ENCODE data around the gene SCARF2.
A peak's percentile ranks its signal among the peaks of the same experiment; 100 is the strongest.

Gene SCARF2

DNA sequence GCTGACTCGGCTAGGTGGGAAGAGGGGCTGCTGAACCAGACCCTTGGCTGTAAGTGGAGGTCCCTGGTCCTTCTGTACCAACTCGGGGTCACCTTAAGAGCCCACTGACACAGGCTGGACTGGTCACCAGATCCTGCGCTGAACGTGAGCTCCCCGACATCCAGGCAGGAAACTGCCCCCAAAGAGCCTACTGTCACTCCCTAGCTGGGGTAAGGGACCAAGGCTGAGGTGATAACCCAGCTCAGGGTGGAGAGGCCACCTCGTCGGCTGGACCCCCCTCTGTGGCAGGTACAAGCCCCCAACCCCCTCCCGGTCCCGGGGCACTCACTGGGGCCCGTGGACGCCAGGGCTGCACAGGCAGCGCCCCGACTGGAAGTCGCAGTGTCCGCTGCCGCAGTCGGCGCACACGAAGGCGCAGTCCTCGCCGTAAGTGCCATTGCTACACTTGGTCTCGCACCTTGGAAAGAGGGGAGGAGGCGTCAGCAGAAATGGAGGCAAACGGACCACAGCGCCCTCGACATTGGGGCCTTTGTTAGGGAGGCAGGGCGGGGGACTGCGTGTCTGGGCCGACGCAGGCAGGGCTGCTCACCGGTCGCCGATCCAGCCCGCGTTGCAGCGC is 7.4 kb downstream of the SCARF2 start:
- TF ChIP-seq ZNF274 (IDR thresholded peaks at IDR 0.05; ENCODE audit: low read depth, low read length): no peak
- H3K4me3 ChIP-seq (ENCODE audit: low read length): no peak overlapping the region

DNA sequence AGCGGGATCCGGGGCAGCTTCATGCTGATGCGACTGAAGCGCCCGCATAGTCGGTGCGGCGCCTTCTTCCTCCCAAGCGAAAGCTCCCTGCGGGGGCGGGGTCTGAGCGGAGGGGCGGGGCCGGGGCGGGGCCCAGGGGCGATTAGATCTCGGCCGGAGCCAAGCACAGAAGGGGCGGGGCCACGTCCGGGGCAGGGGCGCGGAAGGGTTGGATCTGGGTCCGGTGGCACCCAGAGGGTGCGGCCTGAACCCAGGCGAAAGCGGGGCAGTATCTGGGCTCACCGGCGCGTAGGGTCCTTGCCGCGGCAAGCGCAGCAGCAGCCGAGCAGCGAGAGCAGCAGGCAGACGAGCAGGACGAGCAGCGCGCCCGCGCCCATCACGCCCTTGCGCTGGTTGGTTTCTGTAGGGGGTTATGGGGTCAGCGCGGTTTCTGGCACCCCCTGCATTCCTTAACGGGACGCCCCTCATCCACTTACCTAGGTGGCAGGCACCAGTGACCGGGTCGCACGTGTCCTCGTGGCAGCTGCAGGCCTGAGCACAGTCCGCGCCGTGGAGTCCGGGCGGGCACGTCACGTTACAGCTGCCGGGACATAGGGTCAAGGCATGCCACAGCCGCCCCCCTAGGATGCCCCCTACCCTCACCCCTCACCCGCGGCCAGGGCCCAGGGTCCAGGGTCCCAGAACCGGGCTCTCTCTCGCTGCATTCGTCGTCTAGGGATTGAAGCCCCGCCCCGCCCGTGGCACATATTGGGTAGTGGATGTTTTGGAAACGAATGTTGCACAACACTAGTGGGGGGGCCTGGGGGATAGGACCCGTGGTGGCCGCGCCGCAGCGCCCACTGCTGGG is 8.1 kb downstream of the SCARF2 start:
- H3K4me3 ChIP-seq (ENCODE audit: low read length): peak overlapping the region; percentile 50; the same call in 1 of the 2 replicates
- no peak for TF ChIP-seq ZNF274 (IDR thresholded peaks at IDR 0.05; ENCODE audit: low read depth, low read length)

DNA sequence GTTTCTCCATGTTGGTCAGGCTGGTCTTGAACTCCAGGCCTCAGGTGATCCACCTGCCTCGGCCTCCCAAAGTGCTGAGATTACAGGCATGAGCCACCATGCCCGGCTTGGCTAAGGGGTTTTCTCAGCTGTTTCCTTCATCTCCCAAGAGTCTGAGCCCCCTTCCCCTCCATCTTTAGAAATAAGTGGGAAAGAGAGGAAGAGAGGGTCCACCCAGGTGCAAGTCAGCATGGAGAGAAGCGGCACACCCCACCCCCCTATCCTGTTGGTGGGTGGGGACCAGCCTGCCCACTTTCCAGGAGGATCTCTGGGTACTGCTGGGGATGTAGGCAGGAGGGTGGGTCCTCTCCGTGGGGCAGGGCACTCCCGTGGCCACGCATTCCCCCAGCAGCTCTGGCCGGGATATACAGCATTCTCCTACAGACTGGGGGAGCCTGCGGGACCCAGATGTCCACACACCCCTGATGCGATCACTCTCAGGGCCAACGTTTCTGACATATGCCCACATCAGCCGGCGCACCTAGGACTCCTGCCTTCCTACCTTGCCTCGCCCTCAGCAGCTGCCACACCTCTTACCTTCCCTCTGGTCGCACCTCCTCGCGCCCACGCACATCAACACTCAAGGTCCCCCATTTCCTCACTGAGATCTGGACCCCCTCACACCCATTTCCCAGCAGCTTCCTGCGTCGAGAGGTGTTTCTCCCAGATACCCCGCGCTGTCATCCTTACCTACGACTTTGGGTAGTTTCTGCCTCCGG is 8.9 kb downstream of the SCARF2 start:
- TF ChIP-seq ZNF274 (IDR thresholded peaks at IDR 0.05; ENCODE audit: low read depth, low read length): no peak

DNA sequence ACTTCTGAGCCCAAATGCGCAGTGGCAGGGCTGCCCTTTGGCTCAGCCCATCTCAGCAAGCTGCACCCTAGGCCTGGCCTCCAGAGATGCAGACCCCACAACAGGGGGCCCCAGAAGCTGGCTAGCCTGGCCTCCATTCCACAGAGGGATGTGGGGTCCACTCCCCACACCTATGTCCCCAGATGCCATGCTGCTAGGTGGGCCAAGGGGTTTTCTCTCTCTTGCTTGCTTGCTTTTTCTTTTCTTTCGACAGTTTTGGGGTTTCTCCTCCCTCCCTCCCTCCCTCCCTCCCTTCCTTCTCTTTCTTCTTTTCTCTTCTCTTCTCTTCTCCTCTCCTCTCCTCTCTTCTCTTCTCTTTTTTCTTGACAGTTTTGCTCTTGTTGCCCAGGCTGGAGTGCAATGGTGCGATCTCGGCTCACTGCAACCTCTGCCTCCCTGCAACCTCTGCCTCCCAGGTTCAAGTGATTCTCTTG is 9.6 kb downstream of the SCARF2 start:
- no peak for TF ChIP-seq ZNF274 (IDR thresholded peaks at IDR 0.05; ENCODE audit: low read depth, low read length)
- no peak overlapping the region for H3K4me3 ChIP-seq (ENCODE audit: low read length)

More for the DNA sequence above, 8.9 kb downstream of the SCARF2 start:
- peak overlapping the region; percentile 17; the same call in 1 of the 2 replicates for H3K4me3 ChIP-seq (ENCODE audit: low read length)

DNA sequence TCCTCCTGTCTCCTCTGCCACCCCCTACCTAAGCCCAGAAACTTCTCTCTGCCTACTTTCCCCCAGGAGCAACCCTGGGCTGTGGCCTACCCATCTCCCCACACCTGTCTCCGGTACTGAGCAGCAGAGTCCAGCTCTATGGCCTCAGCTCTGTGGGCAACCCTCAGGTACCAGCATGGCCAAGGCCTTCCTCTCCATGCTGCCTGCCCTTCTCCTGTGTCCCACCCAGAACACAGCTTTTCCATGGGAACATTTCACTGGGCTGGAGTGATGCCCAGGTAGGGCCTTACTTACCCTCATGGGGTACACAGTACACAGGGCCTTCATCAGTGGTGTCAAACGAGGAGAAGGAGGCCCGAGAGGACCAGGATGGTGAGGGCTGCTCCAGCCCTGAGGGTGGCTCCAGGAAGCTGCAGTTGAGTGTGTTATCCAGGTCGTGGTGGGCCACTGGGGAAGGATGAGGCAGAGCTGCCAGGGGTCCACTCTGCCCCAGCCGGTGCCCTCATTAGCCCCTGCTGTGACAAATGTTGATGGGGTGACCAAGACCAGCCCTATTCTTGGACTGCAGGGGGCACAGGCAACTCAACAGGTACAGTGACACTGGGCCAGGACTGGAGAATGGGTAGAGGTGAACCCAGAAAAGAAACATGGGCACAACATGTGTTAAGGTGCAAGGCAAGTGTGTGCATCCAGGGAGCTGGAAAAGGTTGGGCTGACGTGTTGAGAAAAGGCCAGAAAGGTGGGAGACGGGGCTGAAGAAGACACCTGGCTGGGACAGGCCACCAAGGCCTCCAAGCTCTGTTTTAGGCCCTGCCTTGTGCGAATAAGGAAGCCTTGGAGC is 10.3 kb downstream of the SCARF2 start:
- H3K4me3 ChIP-seq (ENCODE audit: low read length): no peak overlapping the region

DNA sequence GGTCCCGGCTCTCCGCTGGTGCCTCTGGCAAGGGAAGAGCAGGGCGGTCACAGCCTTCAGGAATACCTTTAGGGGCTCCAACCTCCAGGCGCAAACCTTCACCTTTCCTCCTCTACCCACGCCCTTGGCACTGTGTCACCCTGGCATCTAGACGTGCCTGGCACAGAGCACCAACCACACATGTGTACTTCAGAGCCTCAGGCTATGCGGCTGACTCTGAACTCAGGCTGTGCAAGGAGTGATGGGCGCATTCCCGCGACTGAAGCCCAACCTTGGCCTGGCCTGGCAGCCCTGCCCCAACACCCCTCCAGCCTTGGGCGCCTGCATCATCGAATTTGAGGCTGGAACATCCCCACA is 11.4 kb downstream of the SCARF2 start:
- H3K4me3 ChIP-seq (ENCODE audit: low read length): no peak overlapping the region
- TF ChIP-seq ZNF274 (IDR thresholded peaks at IDR 0.05; ENCODE audit: low read depth, low read length): no peak

More for the DNA sequence above, 10.3 kb downstream of the SCARF2 start:
- TF ChIP-seq ZNF274 (IDR thresholded peaks at IDR 0.05; ENCODE audit: low read depth, low read length): no peak

DNA sequence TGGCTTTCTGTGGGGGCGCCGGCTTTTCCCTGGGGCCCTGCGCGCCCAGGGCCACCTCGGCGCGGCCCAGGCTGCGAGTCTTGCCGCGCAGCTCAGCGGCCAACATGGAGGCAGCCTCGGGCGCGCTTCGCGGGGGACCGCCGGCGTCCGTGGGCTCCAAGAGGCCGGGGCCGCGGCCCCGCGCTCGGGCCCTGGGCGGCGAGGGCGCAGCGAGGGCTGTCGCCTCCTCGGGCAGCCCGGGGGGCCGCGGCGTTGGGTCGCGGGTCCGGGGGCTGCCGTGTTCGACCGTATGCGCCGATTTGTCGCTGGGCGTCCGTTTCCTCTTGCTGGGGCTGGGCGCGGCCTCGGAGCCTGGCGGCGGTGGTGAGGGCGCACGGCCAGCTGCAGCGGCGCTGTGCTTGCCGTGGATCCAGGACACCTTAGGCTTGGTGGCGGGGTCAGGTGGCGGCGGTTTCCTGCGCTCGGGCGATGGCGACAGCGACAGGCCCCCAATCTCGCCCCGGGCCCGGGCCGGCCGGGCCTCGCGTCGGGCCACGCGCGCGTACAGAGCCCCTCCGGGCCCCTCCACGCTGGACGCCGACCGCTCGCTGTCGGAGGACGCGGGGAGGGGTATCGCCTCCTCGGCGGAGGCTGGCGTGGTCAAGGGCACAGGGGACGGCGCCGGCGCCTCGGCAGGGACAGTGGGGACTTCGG is 11.9 kb downstream of the SCARF2 start:
- no peak for TF ChIP-seq ZNF274 (IDR thresholded peaks at IDR 0.05; ENCODE audit: low read depth, low read length)
- no peak overlapping the region; the same call in 1 of the 2 replicates for H3K4me3 ChIP-seq (ENCODE audit: low read length)

DNA sequence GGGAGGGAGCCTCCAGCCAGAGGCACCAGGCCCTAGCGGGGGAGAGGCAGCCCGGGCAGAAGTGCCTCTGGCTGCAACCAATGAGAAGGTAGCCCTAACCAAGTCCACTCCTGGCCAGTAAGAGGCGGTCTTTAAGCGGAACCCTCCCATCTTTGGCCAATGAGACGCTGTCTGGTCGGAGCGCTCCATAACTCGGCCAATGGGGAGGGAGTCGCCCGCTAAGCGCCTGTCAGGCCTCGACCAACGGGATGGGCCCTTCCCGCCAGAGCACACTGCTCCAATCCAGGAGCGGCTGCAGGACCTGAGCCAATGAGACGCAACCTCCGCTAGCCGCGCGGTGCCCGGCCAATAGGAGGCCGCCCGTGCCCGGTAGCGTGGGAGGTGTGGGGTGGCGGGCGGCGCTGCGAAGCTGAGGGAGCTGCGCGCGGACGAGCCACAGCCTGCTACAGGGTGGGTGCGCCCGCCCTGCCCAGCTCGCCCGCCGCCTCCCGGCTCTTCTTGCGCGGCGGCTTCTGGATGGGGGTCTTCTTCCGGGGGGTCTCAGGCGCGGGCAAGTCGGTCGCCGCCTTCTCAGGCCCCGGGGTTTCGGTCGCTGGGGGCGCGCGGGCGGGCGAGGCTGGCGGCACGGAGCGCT is 12.6 kb downstream of the SCARF2 start:
- no peak overlapping the region; the same call in 1 of the 2 replicates for H3K4me3 ChIP-seq (ENCODE audit: low read length)
- TF ChIP-seq ZNF274 (IDR thresholded peaks at IDR 0.05; ENCODE audit: low read depth, low read length): no peak

DNA sequence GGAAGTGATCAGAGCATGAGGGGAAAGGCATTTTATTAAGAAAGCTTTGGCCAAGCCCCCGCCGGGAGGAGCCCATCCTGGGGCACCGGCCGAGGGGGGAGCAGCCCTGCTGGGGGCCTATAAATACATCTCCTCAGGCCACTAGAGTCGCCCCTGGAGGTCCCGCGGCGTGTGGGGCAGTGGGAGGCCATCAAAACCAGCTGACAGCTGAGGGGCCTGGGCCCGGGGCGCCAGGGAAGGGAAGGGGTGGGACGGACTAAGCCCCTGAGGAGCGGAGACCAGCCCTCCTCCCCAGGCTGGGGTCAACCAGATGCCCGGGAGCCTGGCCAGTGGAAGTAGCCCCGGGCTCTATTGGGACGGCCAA is 13.1 kb downstream of the SCARF2 start:
- TF ChIP-seq ZNF274 (IDR thresholded peaks at IDR 0.05; ENCODE audit: low read depth, low read length): no peak
- H3K4me3 ChIP-seq (ENCODE audit: low read length): no peak overlapping the region

DNA sequence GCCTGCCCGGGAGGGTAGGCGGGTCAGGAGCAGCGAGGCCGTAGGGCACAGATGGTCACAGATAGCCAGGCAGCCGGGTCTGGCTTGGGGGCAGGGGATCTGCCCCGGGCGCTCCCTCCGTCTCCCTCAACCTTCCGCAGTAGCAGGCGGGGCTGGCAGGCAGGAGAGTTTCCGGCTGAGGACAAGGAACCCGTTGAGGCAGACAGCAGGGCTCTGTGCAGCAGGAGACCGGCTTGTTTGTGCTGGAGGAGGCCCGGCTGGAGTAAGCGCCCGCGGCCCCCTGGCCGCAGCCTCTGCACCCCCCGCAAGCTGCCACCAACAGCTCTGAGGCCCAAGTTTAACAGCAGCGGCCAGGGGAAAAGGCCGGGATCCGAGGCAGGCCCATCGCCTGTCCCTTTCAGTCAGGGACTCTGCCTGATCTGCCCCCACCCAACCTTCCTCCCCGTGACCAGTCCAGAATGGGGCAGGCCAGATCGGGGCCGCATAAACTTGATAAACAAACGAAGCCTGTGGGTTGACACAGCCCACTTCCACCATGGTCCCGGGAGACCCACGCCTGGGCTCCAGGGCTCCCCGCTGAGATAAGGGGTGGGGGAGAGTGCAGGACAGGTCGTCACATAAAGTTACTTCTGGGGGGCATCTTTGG is 13.6 kb downstream of the SCARF2 start:
- no peak overlapping the region for H3K4me3 ChIP-seq (ENCODE audit: low read length)
- no peak for TF ChIP-seq ZNF274 (IDR thresholded peaks at IDR 0.05; ENCODE audit: low read depth, low read length)

DNA sequence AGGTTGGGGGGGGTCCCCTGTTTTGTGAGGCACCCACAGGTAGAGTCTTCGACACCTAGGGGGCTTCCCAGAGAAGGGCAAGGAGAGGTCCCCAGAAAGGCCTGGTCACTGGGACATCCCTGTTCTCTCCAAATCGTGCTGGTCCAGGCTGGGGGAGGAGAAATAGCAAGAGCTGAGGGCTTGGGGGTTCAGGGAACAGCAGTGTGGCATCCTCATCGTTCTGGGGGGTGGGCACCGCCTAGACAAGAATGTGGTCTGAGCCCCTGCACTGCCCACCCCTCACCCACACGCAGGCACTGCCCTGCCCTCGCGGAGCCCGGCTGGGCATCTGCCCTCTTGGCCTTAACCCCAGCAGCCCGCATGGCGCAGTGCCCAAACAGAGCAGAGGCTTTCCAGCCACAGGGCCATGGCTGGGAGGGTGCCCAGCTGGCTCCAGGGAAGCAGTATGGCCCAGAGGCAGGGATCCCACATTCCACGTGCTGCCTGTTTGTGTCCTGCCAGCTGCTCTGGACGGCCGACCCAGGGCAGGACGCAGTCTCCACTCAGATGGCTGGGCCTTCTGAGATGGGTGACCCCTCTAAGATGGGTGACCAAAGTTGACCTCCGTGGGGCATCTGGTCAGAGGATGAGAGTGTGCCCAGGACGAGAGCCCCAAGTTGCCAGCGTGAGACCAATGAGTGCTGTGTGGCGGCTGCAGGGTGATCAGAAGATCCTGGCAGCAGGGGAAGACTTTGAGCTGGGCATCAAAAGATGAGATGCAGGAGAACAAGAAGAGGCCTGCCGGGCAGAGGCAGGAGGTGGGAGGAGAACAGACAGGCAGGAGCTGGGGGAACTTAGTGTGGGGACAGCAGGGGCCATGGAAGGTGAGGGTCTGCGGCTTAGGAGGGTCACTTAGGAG is 14.4 kb downstream of the SCARF2 start:
- no peak overlapping the region for H3K4me3 ChIP-seq (ENCODE audit: low read length)
- TF ChIP-seq ZNF274 (IDR thresholded peaks at IDR 0.05; ENCODE audit: low read depth, low read length): no peak
